H9 (cell line): ENCODE data around the gene OTUB2. TPM values are rescaled to one million over a fixed set of nuclear protein-coding genes. Genes with fewer than 3 reads are reported as not detected.

ENCODE experiments used
- DNase-seq: peaks from one replicate; pipeline ENCODE4 v3.0.0-alpha.2; 2017
- H2AFZ ChIP-seq: one replicate; pipeline ENCODE4 v1.6.1; 2013; ENCODE audit warnings: mild to moderate bottlenecking, low read length, control low read depth, moderate library complexity
- H2AK5ac ChIP-seq: 2 replicates; pipeline ENCODE4 v1.6.1; 2013; ENCODE audit warnings: low read length, control low read depth, mixed read lengths; ENCODE audit not compliant: insufficient read length
- H2BK120ac ChIP-seq: one replicate; pipeline ENCODE4 v1.6.1; 2013; ENCODE audit warnings: low read depth, mild to moderate bottlenecking, low read length, control low read depth, inconsistent platforms; ENCODE audit not compliant: poor library complexity, severe bottlenecking
- H2BK12ac ChIP-seq: 2 replicates; pipeline ENCODE4 v1.6.1; 2013; ENCODE audit warnings: low read length, control low read depth, mixed read lengths, low read depth; ENCODE audit not compliant: insufficient read length
- H2BK15ac ChIP-seq: 2 replicates; pipeline ENCODE4 v1.6.1; 2013; ENCODE audit warnings: low read depth, low read length, control low read depth
- H2BK20ac ChIP-seq: one replicate; pipeline ENCODE4 v1.6.1; 2013; ENCODE audit warnings: low read depth, mild to moderate bottlenecking, low read length, control low read depth, inconsistent platforms; ENCODE audit not compliant: poor library complexity, severe bottlenecking
- H2BK5ac ChIP-seq: 2 replicates; pipeline ENCODE4 v1.6.1; 2013; ENCODE audit warnings: low read length, control low read depth, mixed read lengths; ENCODE audit not compliant: insufficient read length
- H3K14ac ChIP-seq: 2 replicates; pipeline ENCODE4 v1.6.1; 2013; ENCODE audit warnings: low read length, control low read depth; ENCODE audit not compliant: insufficient read depth
- H3K18ac ChIP-seq: 2 replicates; pipeline ENCODE4 v1.6.1; 2013; ENCODE audit warnings: low read depth, mild to moderate bottlenecking, mixed read lengths, low read length, control low read depth; ENCODE audit not compliant: insufficient read length
- H3K23ac ChIP-seq: 2 replicates; pipeline ENCODE4 v1.6.1; 2013; ENCODE audit warnings: low read length, control low read depth, mixed read lengths, low read depth; ENCODE audit not compliant: insufficient read length
- H3K23me2 ChIP-seq: 2 replicates; pipeline ENCODE4 v1.6.1; 2013; ENCODE audit warnings: low read depth, mild to moderate bottlenecking, mixed read lengths, low read length, control low read depth; ENCODE audit not compliant: insufficient read length, poor library complexity, severe bottlenecking
- H3K27ac ChIP-seq: 2 replicates; pipeline ENCODE4 v1.5.1; 2013; ENCODE audit warnings: low read length, control low read depth, mixed read lengths, low read depth; ENCODE audit not compliant: insufficient read length
- H3K27me3 ChIP-seq: 2 replicates; pipeline ENCODE4 v1.6.1; 2013; ENCODE audit warnings: low read length, control low read depth, inconsistent platforms; ENCODE audit not compliant: insufficient read depth
- H3K4ac ChIP-seq: 2 replicates; pipeline ENCODE4 v1.6.1; 2013; ENCODE audit warnings: low read depth, mild to moderate bottlenecking, control low read depth, inconsistent platforms, low read length, moderate library complexity
- H3K4me1 ChIP-seq: 2 replicates; pipeline ENCODE4 v1.6.1; 2013; ENCODE audit warnings: low read length, control low read depth, inconsistent platforms; ENCODE audit not compliant: insufficient read depth
- H3K4me2 ChIP-seq: 2 replicates; pipeline ENCODE4 v1.6.1; 2013; ENCODE audit warnings: low read length, control low read depth, mixed read lengths; ENCODE audit not compliant: insufficient read length, insufficient read depth
- H3K56ac ChIP-seq: 2 replicates; pipeline ENCODE4 v1.6.1; 2013; ENCODE audit warnings: low read depth, mild to moderate bottlenecking, mixed read lengths, low read length, control low read depth; ENCODE audit not compliant: insufficient read length
- H3K79me1 ChIP-seq: 2 replicates; pipeline ENCODE4 v1.6.1; 2013; ENCODE audit warnings: low read depth, mild to moderate bottlenecking, moderate library complexity, low read length, control low read depth, inconsistent platforms; ENCODE audit not compliant: insufficient read depth, poor library complexity, severe bottlenecking
- H3K79me2 ChIP-seq: 2 replicates; pipeline ENCODE4 v1.6.1; 2013; ENCODE audit warnings: low read length, control low read depth, inconsistent platforms; ENCODE audit not compliant: insufficient read depth
- H3K9ac ChIP-seq: 2 replicates; pipeline ENCODE4 v1.6.1; 2013; ENCODE audit warnings: low read length, control low read depth, mixed read lengths; ENCODE audit not compliant: insufficient read length; ENCODE audit errors: extremely low read depth
- H3K9me3 ChIP-seq: one replicate; pipeline ENCODE4 v1.6.1; 2013; ENCODE audit warnings: low read depth, low read length, inconsistent platforms; ENCODE audit not compliant: control insufficient read depth
- H3T11ph ChIP-seq: one replicate; pipeline ENCODE4 v1.6.1; 2013; ENCODE audit warnings: mild to moderate bottlenecking, low read length, control low read depth, inconsistent platforms
- H4K20me1 ChIP-seq: one replicate; pipeline ENCODE4 v1.6.1; 2013; ENCODE audit not compliant: control insufficient read depth, insufficient read length, insufficient read depth
- H4K5ac ChIP-seq: 2 replicates; pipeline ENCODE4 v1.6.1; 2013; ENCODE audit warnings: low read depth, mild to moderate bottlenecking, mixed read lengths, low read length, control low read depth; ENCODE audit not compliant: insufficient read length
- H4K8ac ChIP-seq: replicated peaks from 2 replicates; pipeline ENCODE4 v1.6.1; 2013; ENCODE audit warnings: low read length, control low read depth, mixed read lengths, low read depth; ENCODE audit not compliant: insufficient read length
- H4K91ac ChIP-seq: 2 replicates; pipeline ENCODE4 v1.6.1; 2013; ENCODE audit warnings: low read depth, mild to moderate bottlenecking, moderate library complexity, mixed read lengths, low read length, control low read depth; ENCODE audit not compliant: insufficient read length
- H3K27ac Mint-ChIP-seq, 3 experiments: 2 replicates in 2 of 3; 3 replicates in 1 of 3; pipeline ENCODE4 v1.8.0; 2020 to 2021; ENCODE audit warnings: mixed read lengths in 3 of 3, mild to moderate bottlenecking in 1 of 3, moderate library complexity in 1 of 3
- H3K27me3 Mint-ChIP-seq: 2 replicates; pipeline ENCODE4 v1.8.0; 2021; ENCODE audit warnings: low read depth, mild to moderate bottlenecking, moderate library complexity, mixed read lengths
- H3K36me3 Mint-ChIP-seq, 3 experiments: 2 replicates in 2 of 3; 3 replicates in 1 of 3; pipeline ENCODE4 v1.8.0; 2020 to 2021; ENCODE audit warnings: low read depth in 3 of 3, mixed read lengths in 3 of 3; ENCODE audit not compliant: insufficient read depth in 1 of 3
- H3K4me1 Mint-ChIP-seq, 2 experiments: 2 replicates each; pipeline ENCODE4 v1.8.0; 2020; ENCODE audit warnings: mixed read lengths in 2 of 2
- H3K4me3 Mint-ChIP-seq, 2 experiments: 2 replicates in 1 of 2; 3 replicates in 1 of 2; pipeline ENCODE4 v1.8.0; 2020 to 2021; ENCODE audit warnings: mild to moderate bottlenecking in 2 of 2, mixed read lengths in 2 of 2, moderate library complexity in 1 of 2
- H3K9me3 Mint-ChIP-seq, 2 experiments: 2 replicates in 1 of 2; 3 replicates in 1 of 2; pipeline ENCODE4 v1.8.0; 2020; ENCODE audit warnings: mild to moderate bottlenecking in 2 of 2, mixed read lengths in 2 of 2, moderate library complexity in 1 of 2
- WGBS: extraction: QIAGEN DNeasy Blood & Tissue Kit; methylation state at CpG from one replicate; pipeline ENCODE4 v1.1.7; 2013; ENCODE audit warnings: missing lambda C conversion rate, low lambda C conversion rate, mixed read lengths; ENCODE audit not compliant: insufficient read length; ENCODE audit errors: extremely low coverage; 5-methylcytosine and 5-hydroxymethylcytosine counted together
- total RNA-seq: library from RNA; stranded (reverse); gene quantifications from 2 replicates; pipeline ENCODE4 v1.2.1, GENCODE V29; 2021
- TF ChIP-seq, protein P1 (sequence below): fragments of 200-600 bp; sonication (generic); conservative IDR thresholded peaks from 3 replicates; pipeline ENCODE4 v1.8.0; 2021; ENCODE audit warnings: antibody characterized with exemption, mild to moderate bottlenecking

The OTUB2 gene
- total RNA-seq, 1 experiment from 2014 or later: 3.6 TPM

DNA sequence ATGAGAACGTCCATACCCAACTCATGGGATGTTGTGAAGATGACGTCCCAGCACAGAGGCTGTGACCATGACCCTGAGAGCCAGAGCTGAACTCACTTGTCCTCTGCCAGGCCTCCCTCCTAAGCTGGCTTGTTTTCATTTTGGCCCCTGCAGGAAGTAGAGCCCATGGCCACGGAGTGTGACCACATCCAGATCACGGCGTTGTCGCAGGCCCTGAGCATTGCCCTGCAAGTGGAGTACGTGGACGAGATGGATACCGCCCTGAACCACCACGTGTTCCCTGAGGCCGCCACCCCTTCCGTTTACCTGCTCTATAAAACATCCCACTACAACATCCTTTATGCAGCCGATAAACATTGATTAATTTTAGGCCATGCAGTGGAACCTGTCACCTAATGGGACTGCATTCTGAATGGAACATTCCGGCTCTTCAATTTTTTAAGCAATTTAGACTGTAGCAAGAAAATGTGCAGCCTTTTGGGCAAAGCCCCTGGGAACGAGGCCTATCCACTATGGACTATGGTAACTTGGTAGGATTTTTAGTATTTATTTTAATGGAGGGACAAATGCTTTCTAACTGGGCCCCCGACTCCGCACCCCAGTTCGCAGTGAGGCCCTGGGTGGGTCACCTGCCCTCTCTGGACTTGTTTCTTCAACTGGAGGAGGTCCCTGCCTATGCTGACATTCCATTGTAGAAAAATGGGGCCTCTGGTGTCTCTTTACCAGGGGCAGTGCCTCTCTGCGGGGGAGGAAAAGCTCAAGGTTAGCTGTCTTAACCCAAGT lies 19.6 kb downstream of the OTUB2 start:
- no peak overlapping the region for H3K27ac ChIP-seq
- no peak overlapping the region for H3K4me3 Mint-ChIP-seq
- TF ChIP-seq, protein P1, sequence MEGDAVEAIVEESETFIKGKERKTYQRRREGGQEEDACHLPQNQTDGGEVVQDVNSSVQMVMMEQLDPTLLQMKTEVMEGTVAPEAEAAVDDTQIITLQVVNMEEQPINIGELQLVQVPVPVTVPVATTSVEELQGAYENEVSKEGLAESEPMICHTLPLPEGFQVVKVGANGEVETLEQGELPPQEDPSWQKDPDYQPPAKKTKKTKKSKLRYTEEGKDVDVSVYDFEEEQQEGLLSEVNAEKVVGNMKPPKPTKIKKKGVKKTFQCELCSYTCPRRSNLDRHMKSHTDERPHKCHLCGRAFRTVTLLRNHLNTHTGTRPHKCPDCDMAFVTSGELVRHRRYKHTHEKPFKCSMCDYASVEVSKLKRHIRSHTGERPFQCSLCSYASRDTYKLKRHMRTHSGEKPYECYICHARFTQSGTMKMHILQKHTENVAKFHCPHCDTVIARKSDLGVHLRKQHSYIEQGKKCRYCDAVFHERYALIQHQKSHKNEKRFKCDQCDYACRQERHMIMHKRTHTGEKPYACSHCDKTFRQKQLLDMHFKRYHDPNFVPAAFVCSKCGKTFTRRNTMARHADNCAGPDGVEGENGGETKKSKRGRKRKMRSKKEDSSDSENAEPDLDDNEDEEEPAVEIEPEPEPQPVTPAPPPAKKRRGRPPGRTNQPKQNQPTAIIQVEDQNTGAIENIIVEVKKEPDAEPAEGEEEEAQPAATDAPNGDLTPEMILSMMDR: no peak
- no peak overlapping the region for H3K4ac ChIP-seq
- H2BK120ac ChIP-seq: no peak overlapping the region
- no peak overlapping the region for H3K56ac ChIP-seq
- H3K23me2 ChIP-seq: no peaks in the 10 kb centered on the region
- H3K18ac ChIP-seq: no peak overlapping the region
- no peak overlapping the region for H2BK5ac ChIP-seq
- no peak overlapping the region for H4K5ac ChIP-seq
- WGBS: no CpG with 5 or more reads among the region's 19 CpGs
- peak; percentile 8 for DNase-seq
- H2AFZ ChIP-seq: no peak overlapping the region
- H3K27ac Mint-ChIP-seq: no peak overlapping the region
- no peaks in the 10 kb centered on the region for H3K79me1 ChIP-seq
- peaks cover 0 to under 1% of the 10 kb centered on the region in 2 experiments; a peak in 2 of 4 replicates for H3K4me1 Mint-ChIP-seq
- H3K27me3 ChIP-seq: no peaks in the 10 kb centered on the region
- no peak overlapping the region for H4K91ac ChIP-seq
- peak overlapping the region; percentile 32 for H4K8ac ChIP-seq
- peaks cover 6 to 58% (median 42%) of the 10 kb centered on the region in 3 experiments for H3K36me3 Mint-ChIP-seq
- no peak overlapping the region for H3K23ac ChIP-seq
- H3K14ac ChIP-seq: no peak overlapping the region
- no peak overlapping the region for H3T11ph ChIP-seq
- H2BK12ac ChIP-seq: no peak overlapping the region
- no peaks in the 10 kb centered on the region for H3K27me3 Mint-ChIP-seq
- no peak overlapping the region for H3K4me2 ChIP-seq
- H3K4me1 ChIP-seq: no peaks in the 10 kb centered on the region
- H4K20me1 ChIP-seq: no peaks in the 10 kb centered on the region
- no peak overlapping the region for H2BK15ac ChIP-seq
- no peaks in the 10 kb centered on the region for H3K9me3 ChIP-seq
- H2BK20ac ChIP-seq: no peak overlapping the region
- H3K9me3 Mint-ChIP-seq: no peaks in the 10 kb centered on the region
- no peak overlapping the region for H2AK5ac ChIP-seq
- no peak overlapping the region for H3K9ac ChIP-seq
- H3K79me2 ChIP-seq: no peaks in the 10 kb centered on the region
